ENCODE measurements around the gene FBRSL1. TPM values are rescaled to one million over a fixed set of nuclear protein-coding genes. Genes with fewer than 3 reads are reported as not detected.

FBRSL1 gene
- total and polyA plus RNA-seq, 2 of the 8 experiments (the other 6 are each of a cell fraction or from before 2014, with no cell fraction given), result 18.4 to 109 TPM

DNA sequence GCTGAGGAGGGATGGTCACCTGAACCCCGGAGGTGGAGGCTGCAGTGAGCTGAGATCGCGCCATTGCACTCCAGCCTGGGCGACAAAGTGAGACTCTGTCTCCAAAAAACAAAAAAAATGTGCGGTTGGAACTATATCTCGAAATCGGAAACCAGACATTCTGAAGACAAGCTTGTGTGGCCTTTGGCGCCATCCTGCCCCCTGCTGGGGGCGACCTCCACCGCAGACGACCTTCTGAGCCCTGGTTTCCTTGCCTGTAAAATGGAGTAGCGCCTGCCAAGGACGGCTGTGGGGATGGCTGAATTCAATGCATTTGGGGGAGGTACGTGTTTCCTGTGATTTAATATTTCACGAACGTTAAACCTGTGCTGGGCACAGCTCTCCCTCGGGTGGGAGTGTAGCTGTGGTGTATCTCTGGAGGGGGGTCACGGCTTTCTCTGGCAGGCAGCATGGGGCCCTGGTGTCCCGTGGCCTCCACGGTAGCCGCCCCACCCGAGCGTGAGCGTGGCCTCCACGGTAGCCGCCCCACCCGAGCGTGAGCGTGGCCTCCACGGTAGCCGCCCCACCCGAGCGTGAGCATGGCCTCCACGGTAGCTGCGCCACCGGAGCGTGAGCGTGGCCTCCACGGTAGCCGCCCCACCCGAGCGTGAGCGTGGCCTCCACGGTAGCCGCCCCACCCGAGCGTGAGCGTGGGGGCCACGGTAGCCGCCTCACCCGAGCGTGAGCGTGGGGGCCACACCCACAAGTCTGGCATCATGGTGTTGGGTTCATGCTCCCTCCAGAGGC lies 65.1 kb downstream of the FBRSL1 start:
- H3K4me1 ChIP-seq (replicated peaks in 1 of 4; ENCODE audit: control insufficient read depth in 3 of 4, insufficient read depth in 4 of 4, low read length in 3 of 4), result peaks cover 0 to 8% (median 6%) of the 10 kb centered on the region in 4 experiments; a peak in 5 of 7 replicates
- ChIA-PET POLR2A (ENCODE audit: partially characterized antibody) (no interaction called here), CTCF (ENCODE audit: partially characterized antibody) (interaction anchor here (0.6 to 1.6 kb wide), 17 partner anchors 9 to 261 kb away, joined by 3 to 16 read pairs (median 4); no protein-coding TSS in a partner anchor)
- H2BK20ac ChIP-seq (ENCODE audit: low read length), result no peak overlapping the region
- DNase-seq (ENCODE audit: low read depth in 1 of 2, low spot score in 2 of 2), result peak in 1 of 2 experiments; percentile 70
- no peak overlapping the region for H3K56ac ChIP-seq (replicated peaks; ENCODE audit: insufficient read length, low read depth, low read length)
- no peak overlapping the region for H3K4me3 ChIP-seq (ENCODE audit: extremely low read depth in 1 of 4, insufficient read depth in 2 of 4, low read depth in 3 of 4, low read length in 4 of 4)
- H4K91ac ChIP-seq (replicated peaks; ENCODE audit: insufficient read length, low read length), result no peak overlapping the region
- peaks cover 32 to 87% (median 77%) of the 10 kb centered on the region in 4 experiments for H3K27me3 ChIP-seq (replicated peaks in 1 of 4; ENCODE audit: control insufficient read depth in 3 of 4, extremely low read depth in 1 of 4, insufficient read depth in 3 of 4, low read length in 3 of 4)
- H3K4ac ChIP-seq (replicated peaks; ENCODE audit: insufficient read length, low read depth, low read length), result no peak overlapping the region
- H3K14ac ChIP-seq (ENCODE audit: insufficient read length), result no peak overlapping the region
- H2AFZ ChIP-seq (ENCODE audit: low read length), result no peak overlapping the region
- no peak overlapping the region for H3K23ac ChIP-seq (ENCODE audit: insufficient read length)
- no peak overlapping the region for H3K9ac ChIP-seq (replicated peaks in 1 of 4; ENCODE audit: extremely low read depth in 1 of 4, low read depth in 3 of 4, low read length in 3 of 4)
- H3K79me1 ChIP-seq (ENCODE audit: low read depth, low read length), result no peaks in the 10 kb centered on the region
- H3K23me2 ChIP-seq (ENCODE audit: low read depth, low read length), result peaks cover 3% of the 10 kb centered on the region; the same call in 1 of the 2 replicates
- no peak overlapping the region for H3K27ac ChIP-seq (ENCODE audit: low read depth, low read length)
- FAIRE-seq, result no peak
- no peaks in the 10 kb centered on the region for H3K9me3 ChIP-seq (ENCODE audit: insufficient read depth in 2 of 2, low read depth in 1 of 2, low read length in 1 of 2)
- no peaks in the 10 kb centered on the region for H3K79me2 ChIP-seq (ENCODE audit: control insufficient read depth in 1 of 2, insufficient read depth in 2 of 2, low read length in 2 of 2)
- WGBS, 2 experiments (ENCODE audit: extremely low coverage in 1 of 2, insufficient coverage in 1 of 2, insufficient read length in 1 of 2, insufficient replicate concordance in 2 of 2, low coverage in 1 of 2, low lambda C conversion rate in 2 of 2, missing lambda C conversion rate in 1 of 2), result 84% methylated on average over 28 of the region's 53 CpGs; no CpG with 5 or more reads in 1 of the 2 experiments
- H3K18ac ChIP-seq (ENCODE audit: extremely low read depth, low read length), result no peak overlapping the region
- no peak overlapping the region for H2AK5ac ChIP-seq (ENCODE audit: low read depth, low read length)
- no peak overlapping the region for H2BK120ac ChIP-seq (replicated peaks; ENCODE audit: low read depth, low read length)
- H3K36me3 ChIP-seq (ENCODE audit: control insufficient read depth in 2 of 4, insufficient read depth in 4 of 4, low read length in 3 of 4), result no peaks in the 10 kb centered on the region
- peaks cover 0 to 7% of the 10 kb centered on the region in 2 experiments for H4K20me1 ChIP-seq (replicated peaks in 1 of 2; ENCODE audit: control insufficient read depth in 1 of 2, insufficient read depth in 2 of 2, low read length in 2 of 2)
- no peak overlapping the region for H2BK5ac ChIP-seq (ENCODE audit: low read depth, low read length)
- H4K5ac ChIP-seq (ENCODE audit: insufficient read length, low read depth, low read length), result no peak overlapping the region
- no peak overlapping the region for H2BK15ac ChIP-seq (ENCODE audit: low read length)
- no peak overlapping the region for H2BK12ac ChIP-seq (ENCODE audit: low read depth, low read length)
- TF ChIP-seq, protein P1, sequence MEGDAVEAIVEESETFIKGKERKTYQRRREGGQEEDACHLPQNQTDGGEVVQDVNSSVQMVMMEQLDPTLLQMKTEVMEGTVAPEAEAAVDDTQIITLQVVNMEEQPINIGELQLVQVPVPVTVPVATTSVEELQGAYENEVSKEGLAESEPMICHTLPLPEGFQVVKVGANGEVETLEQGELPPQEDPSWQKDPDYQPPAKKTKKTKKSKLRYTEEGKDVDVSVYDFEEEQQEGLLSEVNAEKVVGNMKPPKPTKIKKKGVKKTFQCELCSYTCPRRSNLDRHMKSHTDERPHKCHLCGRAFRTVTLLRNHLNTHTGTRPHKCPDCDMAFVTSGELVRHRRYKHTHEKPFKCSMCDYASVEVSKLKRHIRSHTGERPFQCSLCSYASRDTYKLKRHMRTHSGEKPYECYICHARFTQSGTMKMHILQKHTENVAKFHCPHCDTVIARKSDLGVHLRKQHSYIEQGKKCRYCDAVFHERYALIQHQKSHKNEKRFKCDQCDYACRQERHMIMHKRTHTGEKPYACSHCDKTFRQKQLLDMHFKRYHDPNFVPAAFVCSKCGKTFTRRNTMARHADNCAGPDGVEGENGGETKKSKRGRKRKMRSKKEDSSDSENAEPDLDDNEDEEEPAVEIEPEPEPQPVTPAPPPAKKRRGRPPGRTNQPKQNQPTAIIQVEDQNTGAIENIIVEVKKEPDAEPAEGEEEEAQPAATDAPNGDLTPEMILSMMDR (IDR thresholded peaks at IDR 0.05; ENCODE audit: control extremely low read depth in 1 of 3, insufficient read depth in 1 of 3, low read depth in 1 of 3, low read length in 3 of 3), result peak in 2 of 3 experiments; percentile 53 to 64; a peak in 3 of 4 replicates
- TF ChIP-seq RAD21 (IDR thresholded peaks at IDR 0.05 in 1 of 2, conservative IDR thresholded peaks at IDR 0.05 in 1 of 2; ENCODE audit: low read depth in 2 of 2, low read length in 2 of 2) (peak; percentile 42 to 50; a peak in 3 of 4 replicates), ZNF274 (IDR thresholded peaks at IDR 0.05; ENCODE audit: borderline replicate concordance, extremely low read depth, low read length) (no peak)
- TF ChIP-seq, protein P2, sequence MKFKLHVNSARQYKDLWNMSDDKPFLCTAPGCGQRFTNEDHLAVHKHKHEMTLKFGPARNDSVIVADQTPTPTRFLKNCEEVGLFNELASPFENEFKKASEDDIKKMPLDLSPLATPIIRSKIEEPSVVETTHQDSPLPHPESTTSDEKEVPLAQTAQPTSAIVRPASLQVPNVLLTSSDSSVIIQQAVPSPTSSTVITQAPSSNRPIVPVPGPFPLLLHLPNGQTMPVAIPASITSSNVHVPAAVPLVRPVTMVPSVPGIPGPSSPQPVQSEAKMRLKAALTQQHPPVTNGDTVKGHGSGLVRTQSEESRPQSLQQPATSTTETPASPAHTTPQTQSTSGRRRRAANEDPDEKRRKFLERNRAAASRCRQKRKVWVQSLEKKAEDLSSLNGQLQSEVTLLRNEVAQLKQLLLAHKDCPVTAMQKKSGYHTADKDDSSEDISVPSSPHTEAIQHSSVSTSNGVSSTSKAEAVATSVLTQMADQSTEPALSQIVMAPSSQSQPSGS (IDR thresholded peaks at IDR 0.05; ENCODE audit: low read length), result no peak
- H3K4me2 ChIP-seq (ENCODE audit: insufficient read depth in 1 of 2, low read depth in 2 of 2, low read length in 2 of 2), result no peak overlapping the region
- no peak overlapping the region; the same call in 1 of the 2 replicates for H4K8ac ChIP-seq (ENCODE audit: extremely low read depth, insufficient read depth, low read length)
